ENCODE measurements around the gene COPS7A. TPM values are rescaled to one million over a fixed set of nuclear protein-coding genes. Genes with fewer than 3 reads are reported as not detected.

COPS7A gene
- total and polyA plus RNA-seq, 9 of the 15 experiments (the other 6 are each of a cell fraction or from before 2014, with no cell fraction given): 12.7 to 36.0 (median 24.3) TPM

GRCh38 chr12:6688999-6689882 is 34.6 kb upstream of the COPS7A start, which contains the start of gene ZNF384 (continued):
- peak in 1 of 2 experiments; percentile 83; a peak in 1 of 4 replicates for TF ChIP-seq BCLAF1 (IDR thresholded peaks at IDR 0.05; ENCODE audit: borderline replicate concordance in 1 of 2, control insufficient read depth in 1 of 2, low read depth in 2 of 2, low read length in 1 of 2)
- TF ChIP-seq ZNF655 (CRISPR knock-in tag; IDR thresholded peaks at IDR 0.05): no peak
- TF ChIP-seq TARDBP (IDR thresholded peaks at IDR 0.05): no peak
- TF ChIP-seq EGR1 (conservative IDR thresholded peaks at IDR 0.05): peak; percentile 63
- peak in 1 of 2 experiments; percentile 66; a peak in 1 of 4 replicates for TF ChIP-seq SRF (CRISPR knock-in tag; IDR thresholded peaks at IDR 0.05)
- TF ChIP-seq SRSF7 (optimal IDR thresholded peaks at IDR 0.05; ENCODE audit: low read depth, low read length): no peak
- peak; percentile 54; the same call in 1 of the 2 replicates for TF ChIP-seq JUN (IDR thresholded peaks at IDR 0.05; ENCODE audit: borderline replicate concordance, low read depth, low read length)
- TF ChIP-seq JUN (CRISPR knock-in tag; IDR thresholded peaks at IDR 0.05; ENCODE audit: borderline replicate concordance): no peak
- peak; percentile 98 for TF ChIP-seq GABPA (tag; conservative IDR thresholded peaks at IDR 0.05; ENCODE audit: low read depth)
- TF ChIP-seq ZNF384 (IDR thresholded peaks at IDR 0.05; ENCODE audit: low read depth, low read length): no peak
- peak; percentile 58; the same call in 1 of the 2 replicates for TF ChIP-seq TFAP4 (CRISPR knock-in tag; IDR thresholded peaks at IDR 0.05; ENCODE audit: borderline replicate concordance)
- TF ChIP-seq CBX8 (IDR thresholded peaks at IDR 0.05; ENCODE audit: borderline replicate concordance, extremely low read depth, low read depth, low read length, poor library complexity, severe bottlenecking): no peak
- no peak for TF ChIP-seq HMG20A (CRISPR knock-in tag; conservative IDR thresholded peaks at IDR 0.05)
- peak; percentile 52; the same call in 1 of the 2 replicates for TF ChIP-seq POLR2AphosphoS5 (IDR thresholded peaks at IDR 0.05; ENCODE audit: control insufficient read depth, insufficient read depth, low read depth, low read length)
- TF ChIP-seq ZNF165 (CRISPR knock-in tag; IDR thresholded peaks at IDR 0.05; ENCODE audit: borderline replicate concordance): no peak
- peak; percentile 80 for TF ChIP-seq PKNOX1 (IDR thresholded peaks at IDR 0.05)
- TF ChIP-seq PHF21A (IDR thresholded peaks at IDR 0.05; ENCODE audit: borderline replicate concordance, low read depth): no peak
- TF ChIP-seq NONO (IDR thresholded peaks at IDR 0.05; ENCODE audit: low read depth in 2 of 2, low read length in 1 of 2): no peak
- no peak for TF ChIP-seq MED1 (CRISPR knock-in tag; IDR thresholded peaks at IDR 0.05; ENCODE audit: borderline replicate concordance)

Measured in K562 (cell line).